HG02885 (cell line): Measurements from ENCODE around the gene CACNA1D.
A peak's percentile ranks its signal among the peaks of the same experiment; 100 is the strongest.

Source experiments
- ATAC-seq: cut with Tn5 transposase; IDR thresholded peaks from one replicate; pipeline ENCODE4 v1.9.1; 2021; ENCODE audit warnings: mild to moderate bottlenecking; ENCODE audit not compliant: unreplicated experiment, poor library complexity

Gene CACNA1D

GRCh38 chr3:53772562-53772961, 278.2 kb downstream of the CACNA1D start:
- no peak for ATAC-seq

GRCh38 chr3:53773021-53773436, 278.6 kb downstream of the CACNA1D start:
- no peak for ATAC-seq

- peak; percentile 91 for ATAC-seq
These were observed 279.4 kb downstream of the CACNA1D start for GRCh38 chr3:53773611-53774368.

GRCh38 chr3:53774414-53774813, 280.0 kb downstream of the CACNA1D start:
- no peak for ATAC-seq

GRCh38 chr3:53775018-53775417, 280.6 kb downstream of the CACNA1D start:
- ATAC-seq: no peak

GRCh38 chr3:53775834-53776251, 281.4 kb downstream of the CACNA1D start:
- no peak for ATAC-seq

GRCh38 chr3:53776494-53777101, 282.2 kb downstream of the CACNA1D start:
- ATAC-seq: no peak

GRCh38 chr3:53777468-53777867, 283.1 kb downstream of the CACNA1D start:
- ATAC-seq: no peak

- ATAC-seq: no peak
These were observed 283.7 kb downstream of the CACNA1D start for GRCh38 chr3:53778153-53778552.

GRCh38 chr3:53780171-53780570, 285.8 kb downstream of the CACNA1D start:
- no peak for ATAC-seq

- ATAC-seq: no peak
These were observed 286.4 kb downstream of the CACNA1D start for GRCh38 chr3:53780806-53781205.

- no peak for ATAC-seq
These were observed 292.6 kb downstream of the CACNA1D start for GRCh38 chr3:53787016-53787415.

- ATAC-seq: no peak
These were observed 293.6 kb downstream of the CACNA1D start for GRCh38 chr3:53788038-53788437.

GRCh38 chr3:53789459-53789858, 295.0 kb downstream of the CACNA1D start:
- no peak for ATAC-seq

- ATAC-seq: no peak
These were observed 296.1 kb downstream of the CACNA1D start for GRCh38 chr3:53790470-53790869.

- ATAC-seq: no peak
These were observed 296.9 kb downstream of the CACNA1D start for GRCh38 chr3:53791317-53791716.

GRCh38 chr3:53792866-53793265, 298.5 kb downstream of the CACNA1D start:
- no peak for ATAC-seq

- no peak for ATAC-seq
These were observed 300.2 kb downstream of the CACNA1D start for GRCh38 chr3:53794597-53794996.

GRCh38 chr3:53795176-53795575, 300.8 kb downstream of the CACNA1D start:
- ATAC-seq: no peak

- ATAC-seq: no peak
These were observed 301.6 kb downstream of the CACNA1D start for GRCh38 chr3:53795789-53796560.

- no peak for ATAC-seq
These were observed 303.7 kb downstream of the CACNA1D start for GRCh38 chr3:53798144-53798543.
